ENCODE measurements around the gene BBS2.

DNA sequence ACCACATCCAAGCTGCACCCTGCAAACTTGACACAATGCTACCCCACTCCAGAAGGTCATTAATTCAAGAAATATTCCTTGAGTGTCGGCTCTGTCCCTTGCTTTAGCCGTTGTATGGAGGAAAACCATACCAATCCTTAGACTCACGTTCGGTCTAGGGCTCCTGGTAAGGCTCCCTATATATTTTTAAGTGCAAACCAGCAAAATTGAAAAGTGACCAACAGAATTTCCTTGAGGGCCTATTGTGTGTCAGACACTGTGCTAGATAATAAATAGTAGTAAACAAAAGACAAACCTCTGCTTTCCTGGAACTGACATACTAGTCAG, 390 bp upstream of the BBS2 start:
- TF ChIP-seq, protein P1, sequence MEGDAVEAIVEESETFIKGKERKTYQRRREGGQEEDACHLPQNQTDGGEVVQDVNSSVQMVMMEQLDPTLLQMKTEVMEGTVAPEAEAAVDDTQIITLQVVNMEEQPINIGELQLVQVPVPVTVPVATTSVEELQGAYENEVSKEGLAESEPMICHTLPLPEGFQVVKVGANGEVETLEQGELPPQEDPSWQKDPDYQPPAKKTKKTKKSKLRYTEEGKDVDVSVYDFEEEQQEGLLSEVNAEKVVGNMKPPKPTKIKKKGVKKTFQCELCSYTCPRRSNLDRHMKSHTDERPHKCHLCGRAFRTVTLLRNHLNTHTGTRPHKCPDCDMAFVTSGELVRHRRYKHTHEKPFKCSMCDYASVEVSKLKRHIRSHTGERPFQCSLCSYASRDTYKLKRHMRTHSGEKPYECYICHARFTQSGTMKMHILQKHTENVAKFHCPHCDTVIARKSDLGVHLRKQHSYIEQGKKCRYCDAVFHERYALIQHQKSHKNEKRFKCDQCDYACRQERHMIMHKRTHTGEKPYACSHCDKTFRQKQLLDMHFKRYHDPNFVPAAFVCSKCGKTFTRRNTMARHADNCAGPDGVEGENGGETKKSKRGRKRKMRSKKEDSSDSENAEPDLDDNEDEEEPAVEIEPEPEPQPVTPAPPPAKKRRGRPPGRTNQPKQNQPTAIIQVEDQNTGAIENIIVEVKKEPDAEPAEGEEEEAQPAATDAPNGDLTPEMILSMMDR (IDR thresholded peaks at IDR 0.05) = no peak
- TF ChIP-seq POLR2A (IDR thresholded peaks at IDR 0.05) = no peak
